B cell (primary cell): ENCODE data around the gene MEAK7.

ENCODE experiments used
- EZH2 ChIP-seq: IDR thresholded peaks from 2 replicates; pipeline ENCODE4 v1.6.1; 2012; ENCODE audit warnings: borderline replicate concordance, low read depth, mild to moderate bottlenecking, moderate library complexity, low read length; ENCODE audit not compliant: insufficient read depth, poor library complexity, severe bottlenecking
- TF ChIP-seq, protein P1 (sequence below): fragments of 200-600 bp; IDR thresholded peaks from one replicate; pipeline ENCODE4 v1.8.0; 2022; ENCODE audit warnings: antibody characterized with exemption, mild to moderate bottlenecking

DNA sequence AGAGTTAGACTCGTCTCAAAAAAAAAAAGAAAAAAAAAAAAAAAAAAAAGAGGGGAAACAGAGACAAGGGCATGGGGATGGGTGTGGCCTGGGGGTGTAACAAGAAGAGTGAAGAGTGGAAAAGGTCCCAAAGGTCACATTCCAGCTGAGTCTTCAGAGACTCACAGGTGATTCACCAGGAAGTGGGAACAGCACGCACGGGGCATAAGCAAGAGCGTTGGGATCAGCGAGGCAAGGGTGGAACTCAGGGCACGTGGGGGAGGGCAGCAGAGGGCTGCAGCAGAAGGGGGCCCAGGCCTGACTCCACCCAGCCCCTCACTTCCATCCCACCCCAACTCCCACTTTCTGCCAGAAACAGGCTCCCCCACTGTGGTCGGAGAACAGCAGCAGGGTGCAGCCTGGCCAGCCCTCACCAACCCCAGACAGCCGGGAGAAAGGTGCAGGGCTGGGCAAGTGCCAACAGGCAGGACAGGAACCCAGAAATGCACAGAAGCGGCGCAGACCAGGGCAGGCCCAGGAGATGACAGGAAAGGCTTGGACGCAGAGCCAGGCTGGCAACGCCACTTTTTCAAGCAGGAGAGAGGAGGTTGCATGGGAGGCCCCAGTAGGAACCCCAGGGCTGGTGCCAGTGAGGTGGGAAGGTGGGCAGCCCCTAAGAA lies 3.3 kb downstream of the MEAK7 start:
- TF ChIP-seq, protein P1, sequence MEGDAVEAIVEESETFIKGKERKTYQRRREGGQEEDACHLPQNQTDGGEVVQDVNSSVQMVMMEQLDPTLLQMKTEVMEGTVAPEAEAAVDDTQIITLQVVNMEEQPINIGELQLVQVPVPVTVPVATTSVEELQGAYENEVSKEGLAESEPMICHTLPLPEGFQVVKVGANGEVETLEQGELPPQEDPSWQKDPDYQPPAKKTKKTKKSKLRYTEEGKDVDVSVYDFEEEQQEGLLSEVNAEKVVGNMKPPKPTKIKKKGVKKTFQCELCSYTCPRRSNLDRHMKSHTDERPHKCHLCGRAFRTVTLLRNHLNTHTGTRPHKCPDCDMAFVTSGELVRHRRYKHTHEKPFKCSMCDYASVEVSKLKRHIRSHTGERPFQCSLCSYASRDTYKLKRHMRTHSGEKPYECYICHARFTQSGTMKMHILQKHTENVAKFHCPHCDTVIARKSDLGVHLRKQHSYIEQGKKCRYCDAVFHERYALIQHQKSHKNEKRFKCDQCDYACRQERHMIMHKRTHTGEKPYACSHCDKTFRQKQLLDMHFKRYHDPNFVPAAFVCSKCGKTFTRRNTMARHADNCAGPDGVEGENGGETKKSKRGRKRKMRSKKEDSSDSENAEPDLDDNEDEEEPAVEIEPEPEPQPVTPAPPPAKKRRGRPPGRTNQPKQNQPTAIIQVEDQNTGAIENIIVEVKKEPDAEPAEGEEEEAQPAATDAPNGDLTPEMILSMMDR, result no peak
- TF ChIP-seq EZH2, result no peak
